K562 (cell line): ENCODE measurements around the gene ZNF219. TPM values are rescaled to one million over a fixed set of nuclear protein-coding genes. Genes with fewer than 3 reads are reported as not detected.
A peak's percentile ranks its signal among the peaks of the same experiment; 100 is the strongest.

Experiments
- ATAC-seq: fragments of 200-7000 bp; cut with Tn5 transposase; 3 replicates; pipeline ENCODE4 v1.9.1; 2020; ENCODE audit warnings: moderate library complexity
- BruUV-seq: library from RNA; stranded (reverse); fragments of 400-500 nt; replicated peaks from 2 replicates; lab custom pipeline; 2021; lab: Mats Ljungman, UMichigan
- CTCF ChIA-PET: fragments of 300-600 bp; formaldehyde crosslinking; extraction: SDS; loops from one replicate; lab custom pipeline; 2021; ENCODE audit warnings: low intra/inter-chr PET ratio; lab: Yijun Ruan, JAX
- POLR2A ChIA-PET: fragments of 300-600, 350-650 bp; sonication (Branson Sonifier 250); formaldehyde crosslinking; extraction: SDS; loops from one replicate; lab custom pipeline; 2021; ENCODE audit warnings: antibody characterized with exemption, inconsistent platforms; lab: Yijun Ruan, JAX
- DNase-seq, 4 experiments: peaks; one replicate each; pipeline versions ENCODE4 v3.0.0 to v3.0.0-alpha.2; 2011 to 2018; ENCODE audit warnings: low spot score in 3 of 4, mixed read lengths in 3 of 4; ENCODE audit errors: extremely low read depth in 1 of 4
- FAIRE-seq: peaks from 2 replicates; lab custom pipeline; 2011; peaks lifted over from hg19 to GRCh38; lab: Jason Lieb, UNC
- H2AFZ ChIP-seq: 2 replicates; pipeline ENCODE4 v1.6.0; 2011; ENCODE audit warnings: low read depth, low read length, control low read depth, inconsistent platforms
- H3K27ac ChIP-seq: fragments of 200-600 bp; 3 replicates; pipeline ENCODE4 v1.8.0; 2011; ENCODE audit warnings: low read depth, mild to moderate bottlenecking, control low read depth, inconsistent platforms, low read length, moderate library complexity, mixed read lengths; ENCODE audit errors: extremely low read depth
- H3K27me3 ChIP-seq, 2 experiments: fragments of 300-600 bp in 1 of 2; 2 replicates in 1 of 2; 3 replicates in 1 of 2; pipeline versions ENCODE4 v1.6.0 to v1.8.0; 2011; ENCODE audit warnings: inconsistent platforms in 2 of 2, low read length in 2 of 2, mild to moderate bottlenecking in 1 of 2, mixed read lengths in 1 of 2, moderate library complexity in 1 of 2; ENCODE audit not compliant: control insufficient read depth in 2 of 2, insufficient read depth in 2 of 2
- H3K36me3 ChIP-seq: fragments of 300-600 bp; 3 replicates; pipeline ENCODE4 v1.8.0; 2011; ENCODE audit warnings: mild to moderate bottlenecking, low read length, inconsistent platforms; ENCODE audit not compliant: control insufficient read depth, insufficient read depth
- H3K4me1 ChIP-seq, 2 experiments: fragments of 200-600 bp in 1 of 2; replicated peaks in 1 of 2; 2 replicates in 1 of 2; 3 replicates in 1 of 2; pipeline versions ENCODE4 v1.5.1 to v1.8.0; 2011; ENCODE audit warnings: inconsistent platforms in 2 of 2, low read length in 2 of 2, mild to moderate bottlenecking in 1 of 2, mixed read lengths in 1 of 2, moderate library complexity in 1 of 2; ENCODE audit not compliant: control insufficient read depth in 2 of 2, insufficient read depth in 2 of 2
- H3K4me2 ChIP-seq: 2 replicates; pipeline ENCODE4 v1.6.1; 2011; ENCODE audit warnings: low read length, control low read depth, inconsistent platforms, mixed read lengths; ENCODE audit not compliant: insufficient read depth
- H3K4me3 ChIP-seq: fragments of 200-600 bp; sonication (generic), shearing (Covaris generic); 2 replicates; pipeline ENCODE4 v1.5.1; 2016; ENCODE audit warnings: control low read depth, inconsistent platforms
- H3K79me2 ChIP-seq: fragments of 200-600 bp; 3 replicates; pipeline ENCODE4 v1.8.0; 2011; ENCODE audit warnings: low read length, inconsistent platforms; ENCODE audit not compliant: control insufficient read depth, insufficient read depth
- H3K9ac ChIP-seq, 2 experiments: 2 replicates each; pipeline versions ENCODE4 v1.6.0 to v1.6.1; 2011; ENCODE audit warnings: low read depth in 2 of 2, low read length in 2 of 2, control low read depth in 1 of 2, inconsistent platforms in 1 of 2, mild to moderate bottlenecking in 1 of 2, mixed read lengths in 1 of 2; ENCODE audit not compliant: insufficient read depth in 1 of 2
- H3K9me1 ChIP-seq: one replicate; pipeline ENCODE4 v1.6.0; 2011; ENCODE audit warnings: inconsistent platforms, mild to moderate bottlenecking, low read length, moderate library complexity; ENCODE audit not compliant: control insufficient read depth, insufficient read depth
- H3K9me3 ChIP-seq: replicated peaks from 2 replicates; pipeline ENCODE4 v1.5.1; 2011; ENCODE audit warnings: low read depth, low read length, inconsistent platforms; ENCODE audit not compliant: control insufficient read depth, insufficient read depth
- H4K20me1 ChIP-seq: replicated peaks from 2 replicates; pipeline ENCODE4 v1.6.1; 2011; ENCODE audit warnings: low read length, inconsistent platforms, mixed read lengths; ENCODE audit not compliant: control insufficient read depth, insufficient read depth
- HDAC3 ChIP-seq: fragments of 450-650 bp; IDR thresholded peaks from 2 replicates; pipeline ENCODE4 v1.6.1; 2018; ENCODE audit warnings: borderline replicate concordance, mild to moderate bottlenecking, moderate library complexity; ENCODE audit not compliant: partially characterized antibody
- RUNX1 ChIP-seq: sonication (generic); IDR thresholded peaks from 2 replicates; pipeline ENCODE4 v1.6.1; 2016; ENCODE audit warnings: antibody characterized with exemption, low read depth
- ZBTB7A ChIP-seq: IDR thresholded peaks from 2 replicates; pipeline ENCODE4 v1.6.1; 2011; ENCODE audit warnings: low read depth, mild to moderate bottlenecking, low read length, moderate library complexity, borderline replicate concordance; ENCODE audit not compliant: control insufficient read depth
- ZNF740 ChIP-seq, 3 experiments: fragments of 200-800 bp in 1 of 3; sonication (Bioruptor generic) in 1 of 3; sonication (generic) in 1 of 3; formaldehyde crosslinking in 1 of 3; IDR thresholded peaks; 2 replicates each; pipeline versions ENCODE4 v1.6.1 to v1.8.0; 2016 to 2022; ENCODE audit warnings: mild to moderate bottlenecking in 2 of 3, missing compliant biosample characterization in 2 of 3, missing genetic modification characterization in 2 of 3, missing genetic modification reagents in 1 of 3
- WGBS: fragments of 100-300 bp; shearing (Covaris generic); methylation state at CpG from one replicate; pipeline ENCODE4 v1.1.6; 2016; ENCODE audit warnings: low coverage, mixed read lengths; ENCODE audit not compliant: insufficient coverage; ENCODE audit errors: missing lambda C conversion rate; 5-methylcytosine and 5-hydroxymethylcytosine counted together
- in situ Hi-C: fragments of 300-500 bp; cut with MboI; formaldehyde crosslinking; loops from 4 replicates; pipeline ENCODE4 v1.15.0; 2018; ENCODE audit warnings: inconsistent platforms, mixed read lengths
- intact Hi-C: fragments of 100-400 bp; cut with micrococcal nuclease; formaldehyde crosslinking; loops from 2 replicates; pipeline ENCODE4 v1.14.2; 2022
- polyA plus RNA-seq, 8 experiments: library from polyadenylated mRNA; depleted of rRNA in 4 of 8; stranded (reverse) in 5 of 8; unstranded in 3 of 8; fragments of >200 nt; fragmentation: Nextera tagmentation in 2 of 8; fragmentation: Illumina TruSeq in 1 of 8; extraction: Ambion mirVana in 2 of 8; extraction: Trizol in 1 of 8; gene quantifications; 2 replicates each; pipeline versions ENCODE4 v1.2.1 to v1.2.3, GENCODE V29; 2011 to 2014; ENCODE audit warnings: inconsistent platforms in 1 of 8, missing spikeins in 1 of 8
- total RNA-seq, 7 experiments: library from RNA; depleted of rRNA in 6 of 7; stranded (reverse); fragments of >200 nt in 6 of 7; fragmentation: Illumina TruSeq in 2 of 7; extraction: Trizol in 2 of 7; gene quantifications; 2 replicates each; pipeline versions ENCODE4 v1.2.1 to v1.2.3, GENCODE V29; 2011 to 2021; ENCODE audit warnings: low replicate concordance in 1 of 7
- TF ChIP-seq, protein P1 (sequence below): fragments of 250-450 bp; sonication (Bioruptor Pico); IDR thresholded peaks from 2 replicates; pipeline ENCODE4 v1.6.1; 2021; ENCODE audit warnings: mild to moderate bottlenecking

ZNF219 gene
- total and polyA plus RNA-seq, 9 of the 15 experiments (the other 6 are each of a cell fraction or from before 2014, with no cell fraction given), result 0.29 to 10.6 (median 2.8) TPM

DNA sequence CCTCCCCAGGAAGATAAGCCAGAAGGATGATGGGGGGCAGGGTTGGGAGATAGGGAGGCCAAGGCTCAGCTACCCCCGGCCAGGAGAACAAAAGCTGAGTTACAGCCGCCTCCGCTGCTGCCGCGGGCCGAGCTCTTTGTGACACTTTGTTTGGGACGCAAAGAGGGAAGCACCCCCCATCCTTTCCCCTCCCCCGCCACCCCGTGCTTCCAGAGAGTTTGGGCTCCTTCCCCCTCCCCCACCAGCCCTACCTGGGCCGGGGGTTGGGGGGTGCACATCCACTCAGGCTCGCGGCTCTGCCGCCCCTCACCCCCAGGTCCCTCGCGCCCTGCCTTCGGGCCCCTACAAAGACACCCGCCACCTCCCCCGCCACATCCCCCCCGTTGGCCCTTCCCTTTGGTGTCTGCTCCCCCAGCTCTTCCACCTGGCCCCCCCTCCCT lies 799 bp downstream of the ZNF219 start:
- no peak for FAIRE-seq
- H3K79me2 ChIP-seq, result 0 out of 3 replicates have a peak, but pooled peaks cover under 1% of the 10 kb centered on the region
- BruUV-seq, result no TSS peak
- no peaks in the 10 kb centered on the region for H3K36me3 ChIP-seq
- no peak overlapping the region for H2AFZ ChIP-seq
- no peak overlapping the region for H3K4me3 ChIP-seq
- ChIA-PET CTCF (interaction anchor here (0.5 kb wide), 1 partner anchor 11 kb away, joined by 3 read pairs; no protein-coding TSS in a partner anchor), POLR2A (interaction anchor here (0.5 kb wide), 1 partner anchor 635 kb away, joined by 4 read pairs; no protein-coding TSS in a partner anchor)
- no peaks in the 10 kb centered on the region for H3K9me1 ChIP-seq
- peaks cover 22 to 27% of the 10 kb centered on the region in 2 experiments; a peak in 4 of 5 replicates for H3K4me1 ChIP-seq
- in situ Hi-C loops, result no loop called here
- H3K4me2 ChIP-seq, result no peak overlapping the region
- peak in 1 of 4 experiments; percentile 21 for DNase-seq
- no peaks in the 10 kb centered on the region for H3K27me3 ChIP-seq
- no peaks in the 10 kb centered on the region for H4K20me1 ChIP-seq
- no peak overlapping the region for H3K27ac ChIP-seq
- 12% methylated on average over 3 of the region's 19 CpGs for WGBS
- no peak for ATAC-seq
- peak overlapping the region in 1 of 2 experiments; percentile 10; a peak in 2 of 4 replicates for H3K9ac ChIP-seq
- TF ChIP-seq ZNF740 (CRISPR knock-in tag; IDR thresholded peaks at IDR 0.05) (no peak), ZNF740 (tag; IDR thresholded peaks at IDR 0.05) (peak in 1 of 2 experiments; percentile 80; a peak in 2 of 4 replicates), ZBTB7A (peak; percentile 10; the same call in 1 of the 2 replicates), RUNX1 (no peak), HDAC3 (no peak)
- TF ChIP-seq, protein P1, sequence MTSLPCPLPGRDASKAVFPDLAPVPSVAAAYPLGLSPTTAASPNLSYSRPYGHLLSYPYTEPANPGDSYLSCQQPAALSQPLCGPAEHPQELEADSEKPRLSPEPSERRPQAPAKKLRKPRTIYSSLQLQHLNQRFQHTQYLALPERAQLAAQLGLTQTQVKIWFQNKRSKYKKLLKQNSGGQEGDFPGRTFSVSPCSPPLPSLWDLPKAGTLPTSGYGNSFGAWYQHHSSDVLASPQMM (CRISPR knock-in tag), result no peak
- intact Hi-C loops, result no loop called here
- H3K9me3 ChIP-seq, result no peaks in the 10 kb centered on the region
